Kidney (tissue), 14 donors: Measurements from ENCODE around the gene PSMC3. TPM values are rescaled to one million over a fixed set of nuclear protein-coding genes. Genes with fewer than 3 reads are reported as not detected.

Source experiments
- DNase-seq, 5 donors: peaks; one replicate each; pipeline ENCODE4 v3.0.0-alpha.2; 2013 to 2020
- FAIRE-seq: peaks from 2 replicates; lab custom pipeline; 2012; peaks lifted over from hg19 to GRCh38; lab: Jason Lieb, UNC
- H3K27ac ChIP-seq, 2 donors: one replicate each; pipeline ENCODE4 v1.7.0; 2013; ENCODE audit warnings: low read depth in 2 of 2, low read length in 2 of 2, inconsistent platforms in 1 of 2
- H3K27me3 ChIP-seq: one replicate; pipeline ENCODE4 v1.7.1; 2013; ENCODE audit warnings: low read length, inconsistent platforms; ENCODE audit not compliant: control insufficient read depth, insufficient read depth
- H3K36me3 ChIP-seq, 3 donors: one replicate each; pipeline versions ENCODE4 v1.7.0 to v1.7.1; 2013; ENCODE audit warnings: low read length in 3 of 3, control low read depth in 1 of 3, inconsistent platforms in 1 of 3; ENCODE audit not compliant: insufficient read depth in 3 of 3, control insufficient read depth in 2 of 3
- H3K4me1 ChIP-seq, 3 donors: one replicate each; pipeline versions ENCODE4 v1.7.0 to v1.7.1; 2013; ENCODE audit warnings: low read length in 3 of 3, inconsistent platforms in 1 of 3, low read depth in 1 of 3; ENCODE audit not compliant: control insufficient read depth in 2 of 3, insufficient read depth in 2 of 3
- H3K4me3 ChIP-seq, 3 donors: one replicate each; pipeline versions ENCODE4 v1.7.0 to v1.8.1; 2013; ENCODE audit warnings: low read length in 3 of 3, control low read depth in 1 of 3, inconsistent platforms in 1 of 3
- H3K9ac ChIP-seq, 3 donors: one replicate each; pipeline versions ENCODE4 v1.7.0 to v1.7.1; 2013; ENCODE audit warnings: low read length in 3 of 3, control low read depth in 1 of 3, inconsistent platforms in 1 of 3
- H3K9me3 ChIP-seq, 3 donors: one replicate each; pipeline versions ENCODE4 v1.7.0 to v1.7.1; 2013; ENCODE audit warnings: low read length in 3 of 3, control low read depth in 1 of 3, inconsistent platforms in 1 of 3; ENCODE audit not compliant: control insufficient read depth in 2 of 3, insufficient read depth in 1 of 3
- CTCF ChIP-seq: IDR thresholded peaks from 3 replicates; pipeline ENCODE4 v1.5.1; 2012; ENCODE audit warnings: mild to moderate bottlenecking, moderate library complexity, borderline replicate concordance; ENCODE audit not compliant: insufficient read depth; ENCODE audit errors: extremely low read depth
- intact Hi-C: fragments of 100-400 bp; cut with DNase I; formaldehyde crosslinking; loops from one replicate; pipeline ENCODE4 v1.11.1; 2022
- polyA plus RNA-seq: library from polyadenylated mRNA; stranded (reverse); fragments of 350-450 nt; fragmentation: Illumina TruSeq; extraction: RNeasy Lipid Tissue Mini Kit (QIAGEN cat#74804); gene quantifications from one replicate; pipeline ENCODE4 v1.2.3, GENCODE V29; 2014; ENCODE audit warnings: low read depth, low replicate concordance; ENCODE audit not compliant: insufficient read depth
- total RNA-seq: library from RNA; stranded (reverse); fragmentation: NEBNext Ultra II Directional; extraction: Animal tissue kit (Norgen Biotek cat#: 25700); gene quantifications from one replicate; pipeline ENCODE4 v1.2.1, GENCODE V29; 2021
- donor health status: control.
- donor health status: control.
- donor health status: control.
- donor health status: control.
- donor health status: control.
- donor health status: DM: yes; HTN: yes; CAD: no.
- donor health status: Normal renal cell carcinoma (clear cell type).

Gene PSMC3
- total and polyA plus RNA-seq, 2 donors from 2014 or later: 103 to 171 TPM

GRCh38 chr11:47376107-47376524 lies 50.1 kb downstream of the PSMC3 start:
- H3K4me1 ChIP-seq: peaks cover 0 to 3% (median 0%) of the 10 kb centered on the region in 3 donors
- DNase-seq: peak; percentile 65 to 83 (median 79)
- intact Hi-C loops: loop anchor here (10.0 kb wide), 1 partner anchor 79 kb away; no protein-coding TSS in a partner anchor
- H3K36me3 ChIP-seq: no peaks in the 10 kb centered on the region
- H3K4me3 ChIP-seq: peak overlapping the region in 2 of 3 donors; percentile 11 to 23
- no peak overlapping the region for H3K27ac ChIP-seq
- no peaks in the 10 kb centered on the region for H3K27me3 ChIP-seq
- no peak for TF ChIP-seq CTCF
- H3K9me3 ChIP-seq: peaks cover 0 to 2% (median 0%) of the 10 kb centered on the region in 3 donors
- H3K9ac ChIP-seq: no peak overlapping the region
- no peak for FAIRE-seq

GRCh38 chr11:47375546-47376085 lies 50.6 kb downstream of the PSMC3 start:
- no peak overlapping the region for H3K27ac ChIP-seq
- H3K9ac ChIP-seq: no peak overlapping the region
- DNase-seq (peak in 1 of 5 donors; percentile 61), FAIRE-seq (no peak)
- intact Hi-C loops: loop anchor here (10.0 kb wide), 1 partner anchor 79 kb away; no protein-coding TSS in a partner anchor
- TF ChIP-seq CTCF: no peak
- peak overlapping the region in 1 of 3 donors; percentile 11 for H3K4me3 ChIP-seq
- H3K9me3 ChIP-seq: peaks cover 0 to 2% (median 0%) of the 10 kb centered on the region in 3 donors
- no peaks in the 10 kb centered on the region for H3K36me3 ChIP-seq
- H3K27me3 ChIP-seq: no peaks in the 10 kb centered on the region
- H3K4me1 ChIP-seq: peaks cover 0 to 3% (median 0%) of the 10 kb centered on the region in 3 donors

GRCh38 chr11:47375020-47375419 lies 51.2 kb downstream of the PSMC3 start:
- no peak overlapping the region for H3K27ac ChIP-seq
- TF ChIP-seq CTCF: no peak
- intact Hi-C loops: loop anchor here (10.0 kb wide), 1 partner anchor 80 kb away; no protein-coding TSS in a partner anchor

More at GRCh38 chr11:47375020-47375419, 51.2 kb downstream of the PSMC3 start:
- Histone ChIP-seq H3K4me1 (peaks cover 0 to 3% (median 0%) of the 10 kb centered on the region in 3 donors), H3K4me3 (no peak overlapping the region), H3K9me3 (peaks cover 0 to 2% (median 0%) of the 10 kb centered on the region in 3 donors), H3K9ac (no peak overlapping the region), H3K36me3 (no peaks in the 10 kb centered on the region), H3K27me3 (no peaks in the 10 kb centered on the region)
- DNase-seq: peak in 1 of 5 donors; percentile 59
- FAIRE-seq: no peak
